ENCODE measurements around the gene USP8. TPM values are rescaled to one million over a fixed set of nuclear protein-coding genes. Genes with fewer than 3 reads are reported as not detected.

USP8 gene
- total RNA-seq, 4 donors from 2014 or later: 45.9 to 70.0 (median 55.4) TPM

GRCh38 chr15:50440932-50441331 is 16.7 kb downstream of the USP8 start:
- no peak for ATAC-seq
- H3K27me3 ChIP-seq: no peaks in the 10 kb centered on the region
- no peak overlapping the region for H3K4me3 ChIP-seq
- peaks cover 0 to 61% of the 10 kb centered on the region in 2 donors for H3K36me3 ChIP-seq
- H3K4me1 ChIP-seq: no peaks in the 10 kb centered on the region
- H3K9me3 ChIP-seq: no peaks in the 10 kb centered on the region
- no peak overlapping the region for H3K27ac ChIP-seq
- 89 to 93% methylated on average over 5 of the region's 5 CpGs for WGBS, 2 donors (ENCODE audit: low coverage in 1 of 2)
- TF ChIP-seq POLR2A (IDR thresholded peaks at IDR 0.05) (no peak), EP300 (IDR thresholded peaks at IDR 0.05) (no peak), CTCF (IDR thresholded peaks at IDR 0.05) (no peak), POLR2AphosphoS5 (IDR thresholded peaks at IDR 0.05) (no peak)

- TF ChIP-seq POLR2AphosphoS5 (IDR thresholded peaks at IDR 0.05) (no peak), POLR2A (IDR thresholded peaks at IDR 0.05) (no peak), EP300 (IDR thresholded peaks at IDR 0.05) (no peak), CTCF (IDR thresholded peaks at IDR 0.05) (no peak)
- H3K4me1 ChIP-seq: no peaks in the 10 kb centered on the region
- H3K27me3 ChIP-seq: no peaks in the 10 kb centered on the region
- no peak for ATAC-seq
- H3K27ac ChIP-seq: no peak overlapping the region
- no peak overlapping the region for H3K4me3 ChIP-seq
- H3K36me3 ChIP-seq: peaks cover 0 to 68% of the 10 kb centered on the region in 2 donors
- no peaks in the 10 kb centered on the region for H3K9me3 ChIP-seq
Measured at GRCh38 chr15:50452927-50453326, 28.7 kb downstream of the USP8 start.

GRCh38 chr15:50458348-50459112 is 34.3 kb downstream of the USP8 start:
- Histone ChIP-seq H3K36me3 (peaks cover 0 to 87% of the 10 kb centered on the region in 2 donors), H3K4me1 (no peaks in the 10 kb centered on the region), H3K9me3 (no peaks in the 10 kb centered on the region), H3K27me3 (no peaks in the 10 kb centered on the region), H3K27ac (no peak overlapping the region), H3K4me3 (no peak overlapping the region)
- no peak for ATAC-seq
- WGBS, 2 donors (ENCODE audit: low coverage in 1 of 2): 80 to 90% methylated on average over 6 of the region's 7 CpGs
- no peak for TF ChIP-seq EP300 (IDR thresholded peaks at IDR 0.05)
- no peak for TF ChIP-seq POLR2AphosphoS5 (IDR thresholded peaks at IDR 0.05)
- TF ChIP-seq CTCF (IDR thresholded peaks at IDR 0.05): no peak

GRCh38 chr15:50463423-50464358 is 39.5 kb downstream of the USP8 start:
- Histone ChIP-seq H3K27me3 (no peaks in the 10 kb centered on the region), H3K4me3 (no peak overlapping the region), H3K4me1 (no peaks in the 10 kb centered on the region), H3K27ac (no peak overlapping the region), H3K36me3 (peaks cover 0 to 93% of the 10 kb centered on the region in 2 donors), H3K9me3 (no peaks in the 10 kb centered on the region)
- TF ChIP-seq EP300 (IDR thresholded peaks at IDR 0.05) (no peak), POLR2AphosphoS5 (IDR thresholded peaks at IDR 0.05) (no peak), POLR2A (IDR thresholded peaks at IDR 0.05) (no peak), CTCF (IDR thresholded peaks at IDR 0.05) (no peak)
- no peak for ATAC-seq
- 37 to 44% methylated on average over 2 of the region's 2 CpGs for WGBS, 2 donors (ENCODE audit: low coverage in 1 of 2)
